ENCODE results near the gene NIPBL.
A peak's percentile ranks its signal among the peaks of the same experiment; 100 is the strongest.
"Not testable (repeated sequence)": the region's sequence is repeated elsewhere in the genome, so short reads cannot be mapped to it uniquely, and the experiment has no call there.

Gene NIPBL

DNA sequence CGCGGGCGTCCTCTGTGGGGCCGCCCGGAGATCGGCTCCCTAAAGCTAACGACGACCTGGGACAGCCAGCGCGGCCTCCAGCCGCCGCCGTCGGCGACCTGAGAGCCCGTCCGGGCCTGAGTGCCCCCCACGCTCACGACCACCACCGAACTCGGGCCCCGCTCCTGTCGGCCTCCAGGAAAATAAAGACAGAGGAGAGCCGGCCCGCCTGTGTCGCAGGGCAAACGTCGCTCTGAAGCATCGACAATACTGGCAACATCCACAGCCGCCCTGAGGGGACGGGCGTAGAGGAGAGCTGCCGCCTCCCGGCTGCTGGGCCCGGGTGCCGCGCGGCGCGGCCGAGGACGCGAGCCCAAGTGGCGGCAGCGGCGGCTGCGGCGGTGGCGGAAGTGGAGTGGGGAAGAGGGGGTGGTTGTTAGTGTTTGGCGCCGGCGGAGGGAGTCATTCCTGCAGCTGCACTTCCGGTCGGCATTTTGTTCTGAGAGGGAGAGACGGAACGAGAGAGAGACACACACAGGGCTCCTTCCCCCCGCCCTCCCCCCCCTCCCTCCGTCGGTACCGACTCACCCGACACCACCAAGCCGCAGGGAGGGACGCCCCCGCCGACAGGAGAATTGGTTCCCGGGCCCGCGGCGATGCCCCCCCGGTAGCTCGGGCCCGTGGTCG lies at the start of gene NIPBL:
TSS of gene NIPBL (plus strand) at position 471 of the 666 bp plus-strand sequence. CDS start 76,928 bp downstream, outside the sequence.
- DNase-seq, result peak; percentile 95

DNA sequence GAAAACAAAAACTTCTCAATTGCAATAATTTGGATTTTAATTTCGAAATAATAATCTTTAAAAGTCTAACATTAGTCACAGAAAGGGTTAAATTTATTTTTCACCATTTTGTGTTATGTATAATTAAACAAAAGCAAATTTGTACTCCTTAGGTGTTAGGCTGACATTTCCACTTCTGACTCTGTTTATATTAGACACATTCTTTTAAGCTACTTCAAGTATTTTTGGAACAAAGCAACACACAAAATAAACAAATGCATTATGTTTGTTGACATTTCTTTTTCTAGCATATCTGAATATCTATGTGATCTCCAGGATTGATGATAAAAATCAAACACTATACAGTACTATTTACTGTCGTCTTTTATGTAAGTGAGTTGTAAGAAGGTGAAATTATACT lies 44.3 kb upstream of the NIPBL start:
- DNase-seq, result no peak

- DNase-seq, result no peak
Observed at GRCh38 chr5:36836831-36837230, 39.7 kb upstream of the NIPBL start.

- no peak for DNase-seq
Observed at GRCh38 chr5:36839489-36840476, 36.8 kb upstream of the NIPBL start.

DNA sequence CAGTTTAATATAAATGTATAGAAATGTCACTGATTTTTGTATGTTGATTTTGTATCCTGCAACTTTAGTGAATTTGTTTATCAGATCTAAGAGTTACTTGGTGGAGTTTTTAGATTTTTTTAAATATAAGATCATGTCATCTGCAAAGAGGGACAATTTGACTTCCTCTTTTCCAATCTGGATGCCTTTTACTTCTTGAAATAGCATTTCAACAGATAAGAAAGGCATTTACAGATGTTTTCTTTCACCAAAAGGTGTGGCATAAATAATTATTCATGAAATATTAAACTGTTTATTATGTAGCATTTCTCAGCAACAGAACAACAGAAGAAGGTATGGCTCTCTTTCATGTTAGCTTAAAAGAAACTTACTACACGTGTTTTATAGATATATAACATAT lies 34.9 kb upstream of the NIPBL start:
- no peak for DNase-seq

DNA sequence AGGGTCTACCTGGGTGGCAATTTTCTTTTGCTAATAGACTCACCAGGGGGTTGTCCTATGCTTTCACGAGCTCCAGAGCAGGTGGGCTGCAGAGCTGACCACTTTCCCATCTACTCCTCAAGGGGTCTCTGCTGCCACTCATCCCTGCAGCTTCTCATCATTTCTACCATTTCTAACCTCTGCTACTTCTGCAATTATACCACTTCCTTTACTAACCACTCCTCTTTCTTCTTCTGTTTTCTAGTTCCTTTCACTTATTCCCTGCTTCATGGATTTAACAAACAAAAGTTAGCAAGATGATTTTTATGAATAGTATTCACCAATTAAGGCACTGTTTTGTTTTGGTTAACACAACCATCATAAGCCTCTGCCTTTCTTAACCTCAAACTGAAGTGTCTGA lies 34.5 kb upstream of the NIPBL start:
- DNase-seq, result no peak

- DNase-seq, result no peak
Observed at GRCh38 chr5:36844305-36844704, 32.3 kb upstream of the NIPBL start.

GRCh38 chr5:36848545-36848944 lies 28.0 kb upstream of the NIPBL start:
- DNase-seq, result not testable (repeated sequence)

DNA sequence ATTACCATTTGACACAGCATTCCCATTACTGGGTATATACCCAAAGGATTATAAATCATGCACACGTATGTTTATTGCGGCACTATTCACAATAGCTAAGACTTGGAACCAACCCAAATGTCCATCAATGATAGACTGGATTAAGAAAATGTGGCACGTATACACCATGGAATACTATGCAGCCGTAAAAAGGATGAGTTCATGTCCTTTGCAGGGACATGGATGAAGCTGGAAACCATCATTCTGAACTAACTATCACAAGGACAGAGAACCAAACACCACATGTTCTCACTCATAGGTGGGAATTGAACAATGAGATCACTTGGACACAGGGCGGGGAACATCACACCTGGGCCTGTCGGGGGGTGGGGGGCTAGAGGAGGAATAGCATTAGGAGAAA lies 23.7 kb upstream of the NIPBL start:
- not testable (repeated sequence) for DNase-seq

DNA sequence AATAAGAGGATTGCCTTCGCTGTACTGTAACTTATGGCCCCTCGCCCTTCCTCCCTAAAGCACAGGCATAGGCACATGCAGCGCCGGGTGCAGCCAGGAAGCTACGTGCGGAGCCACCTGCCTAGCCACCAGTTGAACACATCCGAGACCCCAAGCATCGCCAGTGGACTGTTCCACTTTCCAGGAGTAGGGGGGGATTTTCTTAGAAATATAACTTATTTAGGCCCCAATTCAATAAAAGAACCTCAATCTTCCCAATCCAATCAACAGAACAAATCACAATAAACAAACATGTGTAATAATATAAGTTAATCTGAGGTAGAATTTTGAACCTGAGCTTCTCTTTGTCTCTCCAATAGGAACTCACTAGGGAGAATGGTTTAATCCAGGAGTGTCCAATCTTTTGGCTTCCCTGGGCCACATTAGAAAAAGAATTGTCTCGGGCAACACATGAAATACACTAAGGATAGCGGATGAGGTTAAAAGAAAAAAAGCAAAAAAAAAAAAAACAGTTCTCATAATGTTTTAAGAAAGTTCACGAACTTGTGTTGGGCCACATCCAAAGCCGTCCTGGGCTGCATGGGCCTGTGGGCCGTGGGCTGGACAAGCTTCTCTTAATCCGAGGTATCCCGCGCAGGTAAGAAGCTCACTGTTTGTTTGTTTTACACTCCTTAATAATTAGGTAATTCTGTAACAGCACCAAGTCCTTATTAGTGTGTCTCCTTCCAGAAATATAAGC lies 22.0 kb upstream of the NIPBL start:
- DNase-seq, result no peak

DNA sequence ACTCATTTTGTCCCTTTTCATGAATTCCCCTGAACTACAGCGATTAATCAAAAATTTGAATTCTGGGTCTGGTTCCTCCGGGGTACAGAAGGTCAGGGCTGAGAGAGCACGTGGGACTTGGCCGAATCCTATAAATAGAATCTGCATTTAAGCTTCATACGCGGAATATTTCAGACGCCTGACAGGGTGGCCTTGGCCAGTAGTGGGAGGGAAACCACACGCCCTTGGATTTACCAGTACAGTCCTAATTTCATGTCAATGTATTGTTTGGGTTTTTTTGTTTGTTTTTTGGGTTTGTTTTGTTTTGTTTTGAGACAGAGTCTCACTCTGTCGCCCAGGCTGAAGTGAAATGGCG lies 21.5 kb upstream of the NIPBL start:
- no peak for DNase-seq

DNA sequence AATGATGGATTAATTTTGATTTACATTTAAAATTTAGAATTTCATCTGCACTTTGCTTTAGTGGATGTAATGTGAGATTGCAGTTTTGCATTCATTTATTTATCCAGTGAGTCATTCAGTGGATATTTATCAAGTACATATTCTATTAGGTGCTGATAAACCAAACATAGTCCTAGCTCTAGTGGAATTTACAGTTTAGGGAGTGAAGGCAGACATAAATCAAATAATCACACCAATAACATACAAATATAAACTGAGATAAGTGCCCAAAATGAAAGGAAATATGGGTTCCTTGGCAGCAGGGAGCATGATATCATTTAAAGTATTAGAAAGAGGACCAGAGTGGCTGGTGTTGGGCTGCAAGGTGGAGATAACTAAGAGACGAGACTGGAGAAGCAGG lies 14.7 kb upstream of the NIPBL start:
- DNase-seq, result no peak

GRCh38 chr5:36870399-36871040 lies 6.0 kb upstream of the NIPBL start:
- DNase-seq, result peak; percentile 85

GRCh38 chr5:36874465-36874864 lies 2.1 kb upstream of the NIPBL start:
- DNase-seq, result no peak

DNA sequence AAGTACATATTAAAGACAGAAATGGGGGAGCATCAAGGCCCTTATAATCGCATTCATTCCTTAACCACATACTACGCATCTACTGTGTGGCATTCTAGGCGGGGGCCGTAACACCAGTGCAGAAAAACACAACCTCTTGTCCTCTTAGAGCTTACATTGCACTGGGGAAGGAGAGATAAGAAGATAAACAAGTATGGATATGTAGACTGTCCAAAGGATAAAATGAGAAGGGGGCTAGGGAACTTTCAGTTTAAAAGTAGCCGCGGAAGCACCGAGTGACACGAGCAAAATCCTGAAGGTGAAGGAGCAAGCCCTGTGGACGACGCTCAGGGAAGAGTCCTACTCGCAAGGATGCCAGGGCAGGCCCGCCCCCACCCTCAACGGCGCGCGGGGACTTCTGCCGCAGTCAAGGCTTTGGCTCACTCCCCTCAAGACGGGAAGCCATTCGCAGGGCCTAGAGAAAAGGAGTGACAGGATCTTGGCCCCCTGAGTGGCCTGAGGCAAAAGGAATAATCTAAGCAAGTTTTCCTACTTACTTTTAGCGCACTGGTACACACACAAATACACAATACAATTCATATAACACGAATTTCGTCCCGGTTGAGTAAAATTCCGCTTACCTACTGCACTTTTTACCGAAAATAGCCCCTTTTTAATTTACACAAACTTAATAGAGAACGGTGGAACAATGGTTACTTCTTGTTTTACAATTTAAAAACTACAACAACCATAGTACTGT lies 1.3 kb upstream of the NIPBL start:
- peak; percentile 54 for DNase-seq

DNA sequence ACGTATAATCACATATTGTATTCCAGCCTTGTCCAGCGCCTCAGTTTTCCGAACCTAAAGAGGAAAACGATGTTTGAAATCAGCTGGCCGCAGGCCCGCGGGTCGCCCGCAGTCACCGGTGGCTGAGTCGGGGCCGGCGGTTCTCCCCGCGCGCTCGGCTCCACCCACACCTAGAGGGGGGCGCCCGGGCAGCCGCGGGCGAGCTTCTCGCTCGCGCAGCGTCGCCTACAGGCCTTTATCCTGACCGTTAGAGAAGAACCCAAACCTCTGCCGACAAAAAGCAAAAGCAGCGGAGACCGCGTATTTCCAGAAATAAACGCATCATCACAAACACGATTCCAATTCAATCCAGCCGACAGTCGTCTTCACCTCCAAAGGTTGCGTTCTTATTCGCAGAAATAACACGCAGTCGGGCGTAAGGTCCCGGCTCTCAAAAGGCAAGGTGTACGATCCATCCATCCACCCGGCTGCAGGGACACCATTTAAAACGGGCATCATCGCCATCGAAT lies 725 bp upstream of the NIPBL start:
- peak; percentile 82 for DNase-seq

DNA sequence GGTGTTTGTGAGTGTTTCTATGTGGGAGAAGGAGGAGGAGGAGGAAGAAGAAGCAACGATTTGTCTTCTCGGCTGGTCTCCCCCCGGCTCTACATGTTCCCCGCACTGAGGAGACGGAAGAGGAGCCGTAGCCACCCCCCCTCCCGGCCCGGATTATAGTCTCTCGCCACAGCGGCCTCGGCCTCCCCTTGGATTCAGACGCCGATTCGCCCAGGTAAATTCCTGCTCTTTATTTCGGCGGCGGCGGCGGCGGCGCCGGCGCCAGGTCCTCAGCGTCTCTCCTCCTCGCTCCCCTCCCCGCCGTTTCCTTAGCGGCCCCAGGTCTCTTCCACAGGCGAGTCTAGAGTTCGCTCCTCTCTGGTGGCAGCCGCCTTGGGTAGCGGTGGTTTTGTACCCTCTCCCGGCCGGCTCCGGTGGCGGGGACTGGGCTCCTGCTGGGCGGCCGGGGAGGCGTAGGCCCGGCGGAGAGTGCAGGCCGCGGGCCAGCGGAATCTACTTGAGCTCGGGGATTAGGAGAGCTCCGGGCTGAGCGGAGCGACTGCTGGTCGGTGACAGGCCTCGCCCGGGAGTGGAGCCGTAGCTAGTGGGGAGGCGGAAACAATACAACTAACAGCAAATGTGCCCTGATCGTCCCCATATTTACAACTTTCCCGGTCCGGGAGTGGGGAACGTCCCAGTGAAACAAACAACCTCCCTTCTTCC lies 547 bp downstream of the NIPBL start:
- DNase-seq, result peak; percentile 65

DNA sequence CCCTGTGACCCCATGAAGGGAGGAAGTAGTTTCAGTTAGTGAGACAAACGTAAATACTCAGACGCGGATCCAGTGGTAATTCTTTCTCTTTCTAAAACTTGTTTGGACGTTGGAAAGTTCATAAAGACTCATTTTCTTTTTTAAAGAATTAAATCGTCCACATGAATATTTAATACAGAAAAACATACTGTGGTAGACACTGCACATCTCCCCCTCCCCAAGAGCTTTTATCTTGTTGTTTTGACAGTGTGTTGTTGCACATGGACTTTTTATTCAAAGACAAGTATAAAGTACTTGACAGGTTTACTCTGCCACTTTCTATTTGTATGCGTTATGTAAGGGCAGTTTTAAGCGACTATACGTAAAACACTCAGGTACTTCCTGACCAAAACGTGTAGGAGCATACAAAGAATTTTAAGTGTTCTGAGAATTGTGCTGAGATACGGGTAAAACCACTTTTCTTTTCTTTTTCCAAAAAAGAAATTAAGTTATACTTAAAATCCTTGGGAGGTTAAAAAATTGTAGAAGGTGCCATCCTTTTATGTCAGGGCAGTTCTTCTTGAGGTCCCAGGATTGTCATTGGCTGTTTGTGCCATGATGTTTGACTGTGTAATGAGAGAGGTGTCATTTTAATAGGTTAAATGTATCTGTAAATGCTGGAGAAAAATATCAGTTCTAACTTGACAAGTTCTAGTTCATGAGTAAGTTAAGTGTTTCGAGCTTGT lies 1.3 kb downstream of the NIPBL start:
- peak; percentile 44 for DNase-seq

- DNase-seq, result no peak
Observed at GRCh38 chr5:36878392-36879082, 2.0 kb downstream of the NIPBL start.
